Inferior parietal cortex (tissue), 1 donor: ENCODE measurements around the gene KDM6B.

ENCODE experiments used
- DNase-seq: peaks from one replicate; pipeline ENCODE4 v3.0.0-alpha.2; 2016; ENCODE audit errors: extremely low spot score

Gene KDM6B

GRCh38 chr17:7841396-7841914 lies 7.4 kb downstream of the KDM6B start:
- peak; percentile 67 for DNase-seq

DNA sequence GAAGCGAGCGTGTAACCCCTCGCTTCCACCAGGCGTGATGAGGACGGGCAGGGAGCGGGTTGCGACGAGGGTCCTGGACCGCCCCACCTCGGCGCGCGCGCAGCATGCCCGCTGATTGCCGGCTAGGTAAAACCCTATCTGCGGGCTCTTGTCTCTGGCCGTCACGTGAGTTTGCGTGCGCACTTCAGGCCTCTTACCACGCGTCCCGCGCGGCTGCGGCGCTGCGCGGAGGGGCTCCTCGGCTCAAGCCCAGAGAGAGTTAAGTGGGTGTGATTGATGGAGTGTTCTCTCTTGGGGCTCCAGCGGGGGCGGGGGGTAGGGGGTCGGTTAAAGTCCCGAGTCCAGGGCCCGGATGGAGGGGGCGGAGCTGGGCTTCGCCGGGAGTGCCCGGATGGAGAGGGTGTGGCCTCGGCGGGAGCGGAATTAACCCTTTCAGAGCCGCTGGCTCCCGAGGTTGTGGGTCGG lies 7.9 kb downstream of the KDM6B start:
- DNase-seq = peak; percentile 87

GRCh38 chr17:7842380-7843256 lies 8.6 kb downstream of the KDM6B start:
- DNase-seq = peak; percentile 47

GRCh38 chr17:7843257-7843535 lies 9.2 kb downstream of the KDM6B start:
- peak; percentile 13 for DNase-seq

DNA sequence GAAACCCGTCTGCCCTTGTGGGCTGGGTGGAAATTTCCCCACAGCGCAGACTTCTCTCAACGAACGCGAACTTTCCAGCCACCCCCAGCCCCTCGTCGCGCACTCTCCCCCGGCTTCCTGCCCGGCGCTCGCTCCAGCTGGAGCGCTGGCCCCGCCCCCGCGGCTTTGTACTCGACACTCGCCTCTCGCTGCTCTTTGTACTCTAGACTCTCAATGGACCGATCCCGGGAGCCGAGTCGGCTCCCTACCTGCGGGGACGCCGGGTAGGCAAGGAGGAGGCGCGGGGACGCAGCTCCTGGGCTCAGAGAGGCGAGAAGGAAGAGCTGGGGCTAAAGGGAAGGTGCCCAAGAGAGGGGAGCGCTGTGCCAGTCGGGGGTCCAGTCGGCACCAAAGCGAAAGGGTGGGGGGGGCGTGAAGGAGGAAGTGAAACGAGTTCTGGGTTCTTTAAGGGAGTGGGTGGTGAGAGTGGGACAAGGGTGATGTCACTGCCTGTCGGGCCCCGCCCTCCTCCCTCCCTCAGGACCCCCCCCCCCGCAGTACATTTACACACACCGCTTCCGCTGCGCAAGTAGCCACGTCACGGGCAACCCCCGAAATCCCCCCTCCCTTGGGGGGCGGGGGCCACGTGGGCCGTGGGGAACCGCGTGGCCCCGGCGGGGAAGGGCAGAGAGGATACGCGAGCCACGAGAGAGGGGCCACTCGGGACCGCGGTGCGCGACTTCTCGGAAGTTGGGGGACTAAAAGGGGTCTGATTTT lies 9.7 kb downstream of the KDM6B start:
- DNase-seq = peak; percentile 42

- peak; percentile 96 for DNase-seq
These were observed 10.5 kb downstream of the KDM6B start for GRCh38 chr17:7844292-7845154.

- no peak for DNase-seq
These were observed 11.5 kb downstream of the KDM6B start for GRCh38 chr17:7845359-7846062.

GRCh38 chr17:7846063-7846735 lies 12.2 kb downstream of the KDM6B start:
- DNase-seq = no peak

GRCh38 chr17:7846765-7847661 lies 13.0 kb downstream of the KDM6B start:
- DNase-seq = no peak

DNA sequence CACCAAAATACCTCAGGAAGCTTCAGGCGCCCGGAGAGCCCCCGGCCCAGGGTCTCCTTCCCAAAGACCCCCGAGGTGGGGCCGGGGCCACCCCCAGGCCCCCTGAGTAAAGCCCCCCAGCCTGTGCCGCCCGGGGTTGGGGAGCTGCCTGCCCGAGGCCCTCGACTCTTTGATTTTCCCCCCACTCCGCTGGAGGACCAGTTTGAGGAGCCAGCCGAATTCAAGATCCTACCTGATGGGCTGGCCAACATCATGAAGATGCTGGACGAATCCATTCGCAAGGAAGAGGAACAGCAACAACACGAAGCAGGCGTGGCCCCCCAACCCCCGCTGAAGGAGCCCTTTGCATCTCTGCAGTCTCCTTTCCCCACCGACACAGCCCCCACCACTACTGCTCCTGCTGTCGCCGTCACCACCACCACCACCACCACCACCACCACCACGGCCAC lies 14.1 kb downstream of the KDM6B start:
- no peak for DNase-seq

DNA sequence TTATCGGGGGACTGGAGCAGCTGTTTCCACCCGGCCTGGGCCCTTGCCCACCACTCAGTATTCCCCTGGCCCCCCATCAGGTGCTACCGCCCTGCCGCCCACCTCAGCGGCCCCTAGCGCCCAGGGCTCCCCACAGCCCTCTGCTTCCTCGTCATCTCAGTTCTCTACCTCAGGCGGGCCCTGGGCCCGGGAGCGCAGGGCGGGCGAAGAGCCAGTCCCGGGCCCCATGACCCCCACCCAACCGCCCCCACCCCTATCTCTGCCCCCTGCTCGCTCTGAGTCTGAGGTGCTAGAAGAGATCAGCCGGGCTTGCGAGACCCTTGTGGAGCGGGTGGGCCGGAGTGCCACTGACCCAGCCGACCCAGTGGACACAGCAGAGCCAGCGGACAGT lies 14.7 kb downstream of the KDM6B start:
- DNase-seq = no peak

- no peak for DNase-seq
These were observed 15.2 kb downstream of the KDM6B start for GRCh38 chr17:7849130-7849750.

- DNase-seq = no peak
These were observed 15.9 kb downstream of the KDM6B start for GRCh38 chr17:7849751-7850504.

GRCh38 chr17:7850701-7851437 lies 16.9 kb downstream of the KDM6B start:
- DNase-seq = no peak

GRCh38 chr17:7851438-7852261 lies 17.6 kb downstream of the KDM6B start:
- peak; percentile 86 for DNase-seq

DNA sequence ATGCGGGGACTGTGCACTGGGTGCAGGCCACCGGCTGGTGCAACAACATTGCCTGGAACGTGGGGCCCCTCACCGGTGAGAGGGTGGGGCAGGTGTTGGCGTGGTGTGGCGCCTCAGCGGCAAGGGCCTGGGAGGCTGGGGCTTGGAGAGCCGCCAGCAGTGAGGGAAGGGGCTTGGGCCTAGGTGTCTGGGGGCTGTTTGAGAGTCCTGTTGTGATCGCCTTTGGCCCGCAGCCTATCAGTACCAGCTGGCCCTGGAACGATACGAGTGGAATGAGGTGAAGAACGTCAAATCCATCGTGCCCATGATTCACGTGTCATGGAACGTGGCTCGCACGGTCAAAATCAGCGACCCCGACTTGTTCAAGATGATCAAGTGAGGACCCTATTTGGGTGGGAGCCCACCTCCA lies 18.2 kb downstream of the KDM6B start:
- DNase-seq = no peak
